Body of pancreas (tissue), 4 donors: Measurements from ENCODE around the gene TCF12. TPM values are rescaled to one million over a fixed set of nuclear protein-coding genes. Genes with fewer than 3 reads are reported as not detected.

Source experiments
- ATAC-seq: fragments of 150-250 bp; one replicate; pipeline ENCODE4 v1.9.1; 2016
- DNase-seq, 4 donors: peaks; one replicate each; pipeline ENCODE4 v3.0.0-alpha.2; 2019
- H3K27ac ChIP-seq, 4 donors: fragments of 200-600 bp; sonication (generic); 1 replicate in 3 of 4; 2 replicates in 1 of 4; pipeline versions ENCODE4 v1.5.1 to v1.6.1; 2016 to 2019; ENCODE audit warnings: mild to moderate bottlenecking in 1 of 4, mixed read lengths in 1 of 4, moderate library complexity in 1 of 4
- H3K27me3 ChIP-seq, 2 donors: fragments of 200-600 bp; sonication (generic); one replicate each; pipeline ENCODE4 v1.6.0; 2016; ENCODE audit warnings: mild to moderate bottlenecking in 1 of 2
- H3K36me3 ChIP-seq, 2 donors: fragments of 200-600 bp; sonication (generic); replicated peaks in 1 of 2; 2 replicates each; pipeline ENCODE4 v1.5.1; 2016; ENCODE audit warnings: low read depth in 2 of 2; ENCODE audit not compliant: insufficient read depth in 1 of 2
- H3K4me1 ChIP-seq: fragments of 200-600 bp; sonication (generic); one replicate; pipeline ENCODE4 v1.6.0; 2016
- H3K4me3 ChIP-seq, 2 donors: fragments of 200-600 bp; sonication (generic); 1 replicate in 1 of 2; 2 replicates in 1 of 2; pipeline ENCODE4 v1.5.1; 2016 to 2019
- H3K9me3 ChIP-seq, 3 donors: fragments of 200-600 bp; sonication (generic); 1 replicate in 2 of 3; 2 replicates in 1 of 3; pipeline ENCODE4 v1.5.1; 2016
- POLR2A ChIP-seq, 3 donors: fragments of 450-650 bp; IDR thresholded peaks; one replicate each; pipeline ENCODE4 v1.6.1; 2016; ENCODE audit warnings: antibody characterized with exemption in 3 of 3, mild to moderate bottlenecking in 2 of 3
- WGBS, 2 donors: methylation state at CpG; one replicate each; pipeline ENCODE4 v1.1.5; 2017; 5-methylcytosine and 5-hydroxymethylcytosine counted together
- intact Hi-C: fragments of 100-400 bp; cut with DNase I; formaldehyde crosslinking; loops from one replicate; pipeline ENCODE4 v1.15.1; 2023
- total RNA-seq, 2 donors: library from RNA; depleted of rRNA; stranded (reverse); fragments of >200 nt; gene quantifications; one replicate each; pipeline ENCODE4 v1.1.0, GENCODE V29; 2016
- TF ChIP-seq, protein P1 (sequence below), 7 experiments: fragments of 450-650 bp in 4 of 7; fragments of 200-600 bp in 3 of 7; sonication (generic) in 3 of 7; IDR thresholded peaks; one replicate each; pipeline ENCODE4 v1.5.1; 2016 to 2019; ENCODE audit warnings: antibody characterized with exemption in 7 of 7

TCF12 gene
- total RNA-seq, 2 donors from 2014 or later, result 27.2 to 49.4 TPM

GRCh38 chr15:57284535-57284934 is 366.1 kb downstream of the TCF12 start:
- intact Hi-C loops, result no loop called here
- Histone ChIP-seq H3K4me1 (no peaks in the 10 kb centered on the region), H3K36me3 (peaks cover 0 to 5% of the 10 kb centered on the region in 2 donors), H3K27ac (no peak overlapping the region), H3K4me3 (no peak overlapping the region), H3K9me3 (no peaks in the 10 kb centered on the region), H3K27me3 (no peaks in the 10 kb centered on the region)
- TF ChIP-seq, protein P1, sequence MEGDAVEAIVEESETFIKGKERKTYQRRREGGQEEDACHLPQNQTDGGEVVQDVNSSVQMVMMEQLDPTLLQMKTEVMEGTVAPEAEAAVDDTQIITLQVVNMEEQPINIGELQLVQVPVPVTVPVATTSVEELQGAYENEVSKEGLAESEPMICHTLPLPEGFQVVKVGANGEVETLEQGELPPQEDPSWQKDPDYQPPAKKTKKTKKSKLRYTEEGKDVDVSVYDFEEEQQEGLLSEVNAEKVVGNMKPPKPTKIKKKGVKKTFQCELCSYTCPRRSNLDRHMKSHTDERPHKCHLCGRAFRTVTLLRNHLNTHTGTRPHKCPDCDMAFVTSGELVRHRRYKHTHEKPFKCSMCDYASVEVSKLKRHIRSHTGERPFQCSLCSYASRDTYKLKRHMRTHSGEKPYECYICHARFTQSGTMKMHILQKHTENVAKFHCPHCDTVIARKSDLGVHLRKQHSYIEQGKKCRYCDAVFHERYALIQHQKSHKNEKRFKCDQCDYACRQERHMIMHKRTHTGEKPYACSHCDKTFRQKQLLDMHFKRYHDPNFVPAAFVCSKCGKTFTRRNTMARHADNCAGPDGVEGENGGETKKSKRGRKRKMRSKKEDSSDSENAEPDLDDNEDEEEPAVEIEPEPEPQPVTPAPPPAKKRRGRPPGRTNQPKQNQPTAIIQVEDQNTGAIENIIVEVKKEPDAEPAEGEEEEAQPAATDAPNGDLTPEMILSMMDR (IDR thresholded peaks at IDR 0.05), result no peak
- no peak for TF ChIP-seq POLR2A (IDR thresholded peaks at IDR 0.05)
- ATAC-seq (no peak), DNase-seq (no peak)
- WGBS, 2 donors, result 59 to 69% methylated on average over 3 of the region's 3 CpGs

- no peaks in the 10 kb centered on the region for H3K9me3 ChIP-seq
- H3K27me3 ChIP-seq, result no peaks in the 10 kb centered on the region
- H3K4me1 ChIP-seq, result no peaks in the 10 kb centered on the region
- H3K4me3 ChIP-seq, result no peak overlapping the region
- H3K36me3 ChIP-seq, result peaks cover 0 to 5% of the 10 kb centered on the region in 2 donors
- no peak for DNase-seq
- TF ChIP-seq POLR2A (IDR thresholded peaks at IDR 0.05), result no peak
- TF ChIP-seq, protein P1 (IDR thresholded peaks at IDR 0.05), result no peak
- intact Hi-C loops, result no loop called here
- no peak overlapping the region for H3K27ac ChIP-seq
- WGBS, 2 donors, result 95 to 97% methylated on average over 3 of the region's 3 CpGs
- ATAC-seq, result no peak
These were observed 366.9 kb downstream of the TCF12 start for GRCh38 chr15:57285386-57285785.

DNA sequence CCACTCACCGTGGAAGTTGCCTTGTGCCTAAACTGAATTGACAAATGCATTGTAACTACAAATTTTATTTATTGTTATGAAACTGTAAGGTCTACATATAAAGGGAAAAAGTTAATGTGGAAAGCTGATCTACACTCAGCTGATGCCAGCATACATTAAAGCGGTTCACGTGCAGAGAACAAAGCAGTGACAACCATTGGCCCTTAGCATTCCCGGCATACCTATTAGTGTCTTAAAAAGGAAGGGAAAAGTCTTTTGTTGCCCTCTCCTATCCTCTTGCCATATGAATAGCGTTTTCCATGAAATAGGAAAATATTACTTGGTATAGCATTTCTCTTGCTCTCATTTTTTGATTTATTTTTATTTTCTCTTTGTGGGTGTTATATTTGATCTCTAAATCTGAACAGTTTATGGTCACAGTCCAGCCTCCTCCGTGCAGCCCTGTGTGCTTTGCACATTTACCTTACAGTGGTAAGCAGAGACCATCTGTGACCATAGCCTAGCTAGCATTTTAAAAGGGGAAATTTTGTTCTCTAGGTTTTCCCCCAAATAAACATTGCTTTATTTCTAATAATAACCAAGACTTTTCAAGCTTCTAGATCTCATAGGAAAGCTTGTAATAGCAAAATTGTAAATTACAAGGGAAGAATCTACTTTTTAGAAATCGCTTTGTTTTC is 368.1 kb downstream of the TCF12 start:
- DNase-seq, result no peak
- intact Hi-C loops, result no loop called here
- 90 to 93% methylated on average over 7 of the region's 7 CpGs for WGBS, 2 donors
- Histone ChIP-seq H3K27me3 (no peaks in the 10 kb centered on the region), H3K4me1 (no peaks in the 10 kb centered on the region), H3K9me3 (no peaks in the 10 kb centered on the region), H3K27ac (no peak overlapping the region), H3K4me3 (no peak overlapping the region), H3K36me3 (peaks cover 0 to 7% of the 10 kb centered on the region in 2 donors)
- TF ChIP-seq POLR2A (IDR thresholded peaks at IDR 0.05), result no peak
- TF ChIP-seq, protein P1 (IDR thresholded peaks at IDR 0.05), result no peak
- ATAC-seq, result no peak

- H3K27me3 ChIP-seq, result no peaks in the 10 kb centered on the region
- 62 to 63% methylated on average over 2 of the region's 2 CpGs for WGBS, 2 donors
- no peak for DNase-seq
- H3K9me3 ChIP-seq, result no peaks in the 10 kb centered on the region
- intact Hi-C loops, result no loop called here
- no peak overlapping the region for H3K27ac ChIP-seq
- peaks cover 0 to 7% of the 10 kb centered on the region in 2 donors for H3K36me3 ChIP-seq
- TF ChIP-seq POLR2A (IDR thresholded peaks at IDR 0.05), result no peak
- TF ChIP-seq, protein P1 (IDR thresholded peaks at IDR 0.05), result no peak
- no peaks in the 10 kb centered on the region for H3K4me1 ChIP-seq
- ATAC-seq, result no peak
- H3K4me3 ChIP-seq, result no peak overlapping the region
These were observed 368.7 kb downstream of the TCF12 start for GRCh38 chr15:57287123-57287521.
